IMR-90 (cell line): ENCODE results near the gene PPP5C. TPM values are rescaled to one million over a fixed set of nuclear protein-coding genes. Genes with fewer than 3 reads are reported as not detected.
A peak's percentile ranks its signal among the peaks of the same experiment; 100 is the strongest.

ENCODE experiments used
- ATAC-seq: fragments of 200-7000 bp; cut with Tn5 transposase; 2 replicates; pipeline ENCODE4 v1.9.1; 2020; ENCODE audit warnings: low read depth, mild to moderate bottlenecking, moderate library complexity
- BruUV-seq: library from RNA; stranded (reverse); fragments of 400-500 nt; replicated peaks from 2 replicates; lab custom pipeline; 2021; lab: Mats Ljungman, UMichigan
- CTCF ChIA-PET: fragments of 300-600 bp; formaldehyde crosslinking; extraction: SDS; loops from one replicate; lab custom pipeline; 2021; ENCODE audit warnings: antibody characterized with exemption; lab: Yijun Ruan, JAX
- POLR2A ChIA-PET: fragments of 300-600 bp; sonication (Branson Sonifier 250); formaldehyde crosslinking; loops from one replicate; lab custom pipeline; 2022; ENCODE audit warnings: antibody characterized with exemption; ENCODE audit not compliant: unreplicated experiment; lab: Charles Lee
- DNase-seq: peaks from one replicate; pipeline ENCODE4 v3.0.0; 2013
- H2AFZ ChIP-seq: replicated peaks from 2 replicates; pipeline ENCODE3; 2013; ENCODE audit warnings: low read length, mild to moderate bottlenecking; ENCODE audit not compliant: poor library complexity
- H2AK5ac ChIP-seq: 2 replicates; pipeline ENCODE4 v1.6.1; 2013; ENCODE audit warnings: low read depth, low read length, inconsistent platforms
- H2AK9ac ChIP-seq: replicated peaks from 2 replicates; pipeline ENCODE3; 2013; ENCODE audit warnings: mild to moderate bottlenecking, low read depth, low read length, moderate library complexity; ENCODE audit not compliant: poor library complexity
- H2BK120ac ChIP-seq: 2 replicates; pipeline ENCODE4 v1.6.1; 2013; ENCODE audit warnings: low read depth, low read length, inconsistent platforms
- H2BK15ac ChIP-seq: 3 replicates; pipeline ENCODE4 v1.6.1; 2013; ENCODE audit warnings: low read depth, low read length, inconsistent platforms
- H2BK20ac ChIP-seq: 2 replicates; pipeline ENCODE4 v1.6.1; 2013; ENCODE audit warnings: low read depth, mild to moderate bottlenecking, inconsistent platforms, low read length, moderate library complexity
- H2BK5ac ChIP-seq: 2 replicates; pipeline ENCODE4 v1.6.1; 2013; ENCODE audit warnings: mild to moderate bottlenecking, low read depth, low read length, inconsistent platforms; ENCODE audit not compliant: poor library complexity, severe bottlenecking
- H3K14ac ChIP-seq: replicated peaks from 2 replicates; pipeline ENCODE4 v1.6.1; 2013; ENCODE audit warnings: low read depth, low read length, inconsistent platforms
- H3K18ac ChIP-seq: 2 replicates; pipeline ENCODE4 v1.6.1; 2013; ENCODE audit warnings: low read depth, low read length, control low read depth
- H3K23ac ChIP-seq: 2 replicates; pipeline ENCODE4 v1.6.1; 2013; ENCODE audit warnings: low read depth, low read length, inconsistent platforms
- H3K27ac ChIP-seq: 2 replicates; pipeline ENCODE4 v1.5.1; 2013; ENCODE audit warnings: mild to moderate bottlenecking, control low read depth, low read length; ENCODE audit not compliant: insufficient read depth
- H3K27me3 ChIP-seq: 2 replicates; pipeline ENCODE4 v1.6.1; 2013; ENCODE audit warnings: low read length; ENCODE audit not compliant: control insufficient read depth, insufficient read depth
- H3K36me3 ChIP-seq: 2 replicates; pipeline ENCODE4 v1.6.1; 2013; ENCODE audit warnings: low read length, mixed read lengths; ENCODE audit not compliant: control insufficient read depth, insufficient read depth
- H3K4ac ChIP-seq: 2 replicates; pipeline ENCODE4 v1.6.1; 2013; ENCODE audit warnings: low read depth, low read length, inconsistent platforms
- H3K4me1 ChIP-seq: 2 replicates; pipeline ENCODE4 v1.6.1; 2013; ENCODE audit warnings: low read length, mixed read lengths; ENCODE audit not compliant: control insufficient read depth, insufficient read depth
- H3K4me2 ChIP-seq: 2 replicates; pipeline ENCODE4 v1.6.1; 2013; ENCODE audit warnings: low read depth, mild to moderate bottlenecking, control low read depth, low read length, moderate library complexity
- H3K4me3 ChIP-seq: 2 replicates; pipeline ENCODE4 v1.5.1; 2013; ENCODE audit warnings: low read depth, mild to moderate bottlenecking, control low read depth, low read length, moderate library complexity; ENCODE audit not compliant: insufficient read depth
- H3K56ac ChIP-seq: 2 replicates; pipeline ENCODE4 v1.6.1; 2013; ENCODE audit warnings: low read length, inconsistent platforms; ENCODE audit not compliant: insufficient read depth; ENCODE audit errors: extremely low read depth
- H3K79me1 ChIP-seq, 2 experiments: 2 replicates each; pipeline ENCODE4 v1.6.1; 2013; ENCODE audit warnings: low read length in 2 of 2, inconsistent platforms in 1 of 2, low read depth in 1 of 2
- H3K9ac ChIP-seq: 2 replicates; pipeline ENCODE4 v1.6.1; 2013; ENCODE audit warnings: low read depth, low read length, control low read depth
- H3K9me1 ChIP-seq: 2 replicates; pipeline ENCODE4 v1.6.1; 2013; ENCODE audit warnings: low read length, inconsistent platforms; ENCODE audit not compliant: insufficient read depth
- H3K9me3 ChIP-seq: 2 replicates; pipeline ENCODE4 v1.6.1; 2013; ENCODE audit warnings: low read length; ENCODE audit not compliant: control insufficient read depth, insufficient read depth
- H4K20me1 ChIP-seq: 2 replicates; pipeline ENCODE4 v1.6.1; 2013; ENCODE audit warnings: low read length, inconsistent platforms; ENCODE audit not compliant: insufficient read depth
- H4K5ac ChIP-seq: 2 replicates; pipeline ENCODE4 v1.6.1; 2013; ENCODE audit warnings: mild to moderate bottlenecking, low read depth, low read length, control low read depth
- H4K8ac ChIP-seq, 2 experiments: 2 replicates each; pipeline ENCODE4 v1.6.1; 2013; ENCODE audit warnings: low read depth in 2 of 2, low read length in 2 of 2, control low read depth in 1 of 2, inconsistent platforms in 1 of 2
- H4K91ac ChIP-seq: 2 replicates; pipeline ENCODE4 v1.6.1; 2013; ENCODE audit warnings: low read depth, low read length, inconsistent platforms; ENCODE audit not compliant: insufficient read depth
- BHLHE40 ChIP-seq: fragments of 150-350 bp; IDR thresholded peaks from 2 replicates; pipeline ENCODE4 v1.6.1; 2016; ENCODE audit warnings: mild to moderate bottlenecking, low read depth, low read length
- NFE2L2 ChIP-seq: fragments of 150-350 bp; IDR thresholded peaks from 2 replicates; pipeline ENCODE4 v1.6.1; 2016; ENCODE audit warnings: low read depth, mild to moderate bottlenecking, low read length
- WGBS, 2 experiments: methylation state at CpG; one replicate each; pipeline versions ENCODE4 v1.1.5 to v1.1.7; 2013; ENCODE audit warnings: missing lambda C conversion rate in 2 of 2; ENCODE audit not compliant: insufficient read length in 1 of 2; ENCODE audit errors: extremely low coverage in 2 of 2; 5-methylcytosine and 5-hydroxymethylcytosine counted together
- dilution Hi-C: fragments of 300-500 bp; cut with HindIII; formaldehyde crosslinking; loops from one replicate; pipeline ENCODE4 v1.14.3; 2018; ENCODE audit warnings: low sequenced_read_pairs; ENCODE audit not compliant: unreplicated experiment
- in situ Hi-C: fragments of 300-500 bp; cut with MboI; formaldehyde crosslinking; loops from 3 replicates; pipeline ENCODE4 v1.14.3; 2019; ENCODE audit warnings: low sequenced_read_pairs, inconsistent platforms, mixed read lengths
- intact Hi-C: fragments of 100-400 bp; cut with micrococcal nuclease; formaldehyde crosslinking; loops from 2 replicates; pipeline ENCODE4 v1.10.0; 2022
- polyA plus RNA-seq, 3 experiments: library from polyadenylated mRNA; depleted of rRNA; stranded (reverse); fragments of >200 nt; gene quantifications; 2 replicates each; pipeline ENCODE4 v1.2.3, GENCODE V29; 2012; ENCODE audit warnings: low replicate concordance in 1 of 3
- total RNA-seq: library from RNA; depleted of rRNA; stranded (reverse); fragments of >200 nt; gene quantifications from 2 replicates; pipeline ENCODE4 v1.2.3, GENCODE V29; 2012

Gene PPP5C
- total and polyA plus RNA-seq, 2 of the 4 experiments (the other 2 are of a cell fraction), result 80.5 to 128 TPM

DNA sequence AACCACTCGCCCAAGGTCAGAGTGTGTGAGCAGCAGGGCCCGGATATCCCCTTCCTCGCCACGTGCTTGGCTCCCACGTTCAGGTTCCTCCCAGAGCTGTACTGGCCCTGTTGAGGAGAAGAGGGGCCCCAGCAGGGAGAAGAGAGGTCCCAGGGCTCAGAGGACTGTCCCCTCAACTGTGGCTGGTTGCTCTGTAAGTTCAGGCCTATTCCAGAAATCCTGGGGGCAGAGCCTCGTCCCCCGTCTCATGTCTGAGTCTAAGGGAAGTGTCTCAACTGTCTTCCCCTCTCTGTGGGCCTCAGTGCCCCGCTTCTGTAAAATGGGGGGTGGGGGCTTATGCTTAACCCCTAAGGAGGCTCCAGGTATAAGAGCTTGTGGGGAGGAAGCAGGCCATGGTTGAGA is 3.9 kb downstream of the PPP5C start:
- Histone ChIP-seq H3K27me3 (no peaks in the 10 kb centered on the region), H4K5ac (no peak overlapping the region), H3K4me2 (no peak overlapping the region; the same call in 1 of the 2 replicates), H3K9me1 (peaks cover 33% of the 10 kb centered on the region), H2BK15ac (no peak overlapping the region), H4K8ac (peak overlapping the region in 1 of 2 experiments; percentile 55; a peak in 2 of 4 replicates), H3K23ac (peak overlapping the region; percentile 87), H3K79me1 (peaks cover 36 to 85% of the 10 kb centered on the region in 2 experiments; a peak in 3 of 4 replicates), H2AK5ac (peak overlapping the region; percentile 63), H3K14ac (peak overlapping the region; percentile 42), H2AK9ac (peak overlapping the region; percentile 73), H4K20me1 (peaks cover 30% of the 10 kb centered on the region), H3K36me3 (peaks cover 24% of the 10 kb centered on the region), H3K56ac (no peak overlapping the region), H2BK5ac (no peak overlapping the region), H3K27ac (peak overlapping the region; percentile 53; the same call in 1 of the 2 replicates), H3K9ac (0 out of 2 replicates have a peak overlapping the region, but pooled peaks have one; percentile 5), H2BK20ac (0 out of 2 replicates have a peak overlapping the region, but pooled peaks have one; percentile 44), H3K18ac (no peak overlapping the region), H3K4ac (peak overlapping the region; percentile 74; the same call in 1 of the 2 replicates), H3K4me1 (peaks cover 18% of the 10 kb centered on the region), H2AFZ (peak overlapping the region; percentile 53), H3K4me3 (no peak overlapping the region), H3K9me3 (no peaks in the 10 kb centered on the region), H2BK120ac (peak overlapping the region; percentile 57), H4K91ac (peak overlapping the region; percentile 24)
- BruUV-seq, result no TSS peak
- DNase-seq (no peak), ATAC-seq (no peak)
- dilution Hi-C loops (no loop called here), intact Hi-C loops (no loop called here), in situ Hi-C loops (no loop called here)
- ChIA-PET POLR2A (no interaction called here), CTCF (no interaction called here)
- WGBS, 2 experiments, result 80% methylated on average over 1 of the region's 8 CpGs; no CpG with 5 or more reads in 1 of the 2 experiments
- TF ChIP-seq NFE2L2 (no peak), BHLHE40 (no peak)
